Forelimb muscle (tissue), 1 donor: ENCODE data around the gene VOPP1. TPM values are rescaled to one million over a fixed set of nuclear protein-coding genes. Genes with fewer than 3 reads are reported as not detected.
"Not testable (repeated sequence)": the region's sequence is repeated elsewhere in the genome, so short reads cannot be mapped to it uniquely, and the experiment has no call there.

Experiments
- DNase-seq: peaks from one replicate; pipeline ENCODE4 v3.0.0-alpha.2; 2013; ENCODE audit warnings: low read depth
- polyA plus RNA-seq: library from polyadenylated mRNA; unstranded; fragments of 120-200 nt; gene quantifications from one replicate; pipeline ENCODE4 v1.2.1, GENCODE V29; 2013; ENCODE audit not compliant: insufficient read length

Gene VOPP1
- polyA plus RNA-seq, 1 donor, result 24.6 TPM

- not testable (repeated sequence) for DNase-seq
Observed at GRCh38 chr7:55582656-55583055, 10.4 kb upstream of the VOPP1 start.

GRCh38 chr7:55576753-55577152 lies 4.5 kb upstream of the VOPP1 start:
- DNase-seq, result no peak

- no peak for DNase-seq
Observed at GRCh38 chr7:55575733-55576132, 3.4 kb upstream of the VOPP1 start.

- no peak for DNase-seq
Observed at GRCh38 chr7:55575098-55575497, 2.8 kb upstream of the VOPP1 start.

GRCh38 chr7:55574051-55574717 lies 1.9 kb upstream of the VOPP1 start:
- no peak for DNase-seq

- DNase-seq, result no peak
Observed at GRCh38 chr7:55573234-55573900, 1.1 kb upstream of the VOPP1 start.

- no peak for DNase-seq
Observed at GRCh38 chr7:55571511-55572377, 558 bp downstream of the VOPP1 start.

GRCh38 chr7:55570939-55571338 lies 1.4 kb downstream of the VOPP1 start:
- no peak for DNase-seq

GRCh38 chr7:55570218-55570873 lies 2.0 kb downstream of the VOPP1 start:
- no peak for DNase-seq

- DNase-seq, result no peak
Observed at GRCh38 chr7:55569797-55570196, 2.5 kb downstream of the VOPP1 start.

- DNase-seq, result no peak
Observed at GRCh38 chr7:55569269-55569663, 3.0 kb downstream of the VOPP1 start.

- no peak for DNase-seq
Observed at GRCh38 chr7:55568613-55569268, 3.6 kb downstream of the VOPP1 start.

GRCh38 chr7:55567571-55567970 lies 4.7 kb downstream of the VOPP1 start:
- DNase-seq, result no peak

GRCh38 chr7:55565681-55566080 lies 6.6 kb downstream of the VOPP1 start:
- DNase-seq, result no peak

GRCh38 chr7:55563596-55564325 lies 8.5 kb downstream of the VOPP1 start:
- DNase-seq, result no peak

- DNase-seq, result no peak
Observed at GRCh38 chr7:55561690-55562089, 10.6 kb downstream of the VOPP1 start.

- DNase-seq, result no peak
Observed at GRCh38 chr7:55558962-55559920, 13.1 kb downstream of the VOPP1 start.

- no peak for DNase-seq
Observed at GRCh38 chr7:55557666-55558188, 14.6 kb downstream of the VOPP1 start.

- no peak for DNase-seq
Observed at GRCh38 chr7:55556492-55556891, 15.8 kb downstream of the VOPP1 start.
